ENCODE measurements around the gene CD55.

Gene CD55

DNA sequence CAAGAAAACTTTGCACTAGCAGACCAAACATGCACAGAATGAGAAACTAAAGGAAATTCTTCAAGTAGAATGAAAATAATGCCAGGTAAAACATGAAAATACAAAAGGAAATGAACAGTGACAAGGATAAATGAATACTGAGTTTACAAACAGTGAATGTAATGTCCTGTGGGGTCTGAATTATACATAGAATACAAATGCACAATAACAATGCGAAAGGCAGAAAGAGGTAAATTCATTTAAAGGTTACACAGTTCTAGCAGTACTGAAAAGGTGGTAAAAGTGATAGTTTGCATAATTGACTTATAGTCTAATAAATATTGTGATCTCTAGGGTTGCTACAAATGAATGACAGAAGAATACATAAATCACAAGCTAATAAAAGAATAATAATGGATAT is 12.9 kb downstream of the CD55 start:
- Histone ChIP-seq H3K27me3 (ENCODE audit: control insufficient read depth, insufficient read depth, low read length) (no peaks in the 10 kb centered on the region), H3K36me3 (ENCODE audit: control insufficient read depth, insufficient read depth, low read length) (no peaks in the 10 kb centered on the region), H3K4me2 (ENCODE audit: low read length) (no peak overlapping the region), H3K79me2 (no peaks in the 10 kb centered on the region), H3K4me3 (ENCODE audit: low read depth, low read length) (no peak overlapping the region), H3K9me3 (ENCODE audit: control insufficient read depth, low read length) (no peaks in the 10 kb centered on the region), H3K27ac (no peak overlapping the region), H2AFZ (no peak overlapping the region), H3K4me1 (no peaks in the 10 kb centered on the region), H3K9ac (no peak overlapping the region)
- TF ChIP-seq, protein P1, sequence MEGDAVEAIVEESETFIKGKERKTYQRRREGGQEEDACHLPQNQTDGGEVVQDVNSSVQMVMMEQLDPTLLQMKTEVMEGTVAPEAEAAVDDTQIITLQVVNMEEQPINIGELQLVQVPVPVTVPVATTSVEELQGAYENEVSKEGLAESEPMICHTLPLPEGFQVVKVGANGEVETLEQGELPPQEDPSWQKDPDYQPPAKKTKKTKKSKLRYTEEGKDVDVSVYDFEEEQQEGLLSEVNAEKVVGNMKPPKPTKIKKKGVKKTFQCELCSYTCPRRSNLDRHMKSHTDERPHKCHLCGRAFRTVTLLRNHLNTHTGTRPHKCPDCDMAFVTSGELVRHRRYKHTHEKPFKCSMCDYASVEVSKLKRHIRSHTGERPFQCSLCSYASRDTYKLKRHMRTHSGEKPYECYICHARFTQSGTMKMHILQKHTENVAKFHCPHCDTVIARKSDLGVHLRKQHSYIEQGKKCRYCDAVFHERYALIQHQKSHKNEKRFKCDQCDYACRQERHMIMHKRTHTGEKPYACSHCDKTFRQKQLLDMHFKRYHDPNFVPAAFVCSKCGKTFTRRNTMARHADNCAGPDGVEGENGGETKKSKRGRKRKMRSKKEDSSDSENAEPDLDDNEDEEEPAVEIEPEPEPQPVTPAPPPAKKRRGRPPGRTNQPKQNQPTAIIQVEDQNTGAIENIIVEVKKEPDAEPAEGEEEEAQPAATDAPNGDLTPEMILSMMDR (IDR thresholded peaks at IDR 0.05) = no peak

- H3K4me1 ChIP-seq = no peaks in the 10 kb centered on the region
- H3K9ac ChIP-seq = no peak overlapping the region
- no peak overlapping the region for H3K4me2 ChIP-seq (ENCODE audit: low read length)
- H3K36me3 ChIP-seq (ENCODE audit: control insufficient read depth, insufficient read depth, low read length) = no peaks in the 10 kb centered on the region
- no peak overlapping the region for H2AFZ ChIP-seq
- no peaks in the 10 kb centered on the region for H3K9me3 ChIP-seq (ENCODE audit: control insufficient read depth, low read length)
- H3K4me3 ChIP-seq (ENCODE audit: low read depth, low read length) = no peak overlapping the region
- H3K79me2 ChIP-seq = no peaks in the 10 kb centered on the region
- H3K27me3 ChIP-seq (ENCODE audit: control insufficient read depth, insufficient read depth, low read length) = no peaks in the 10 kb centered on the region
- H3K27ac ChIP-seq = no peak overlapping the region
- TF ChIP-seq, protein P1 (IDR thresholded peaks at IDR 0.05) = no peak
Measured at GRCh38 chr1:207335138-207335537, 13.7 kb downstream of the CD55 start.

DNA sequence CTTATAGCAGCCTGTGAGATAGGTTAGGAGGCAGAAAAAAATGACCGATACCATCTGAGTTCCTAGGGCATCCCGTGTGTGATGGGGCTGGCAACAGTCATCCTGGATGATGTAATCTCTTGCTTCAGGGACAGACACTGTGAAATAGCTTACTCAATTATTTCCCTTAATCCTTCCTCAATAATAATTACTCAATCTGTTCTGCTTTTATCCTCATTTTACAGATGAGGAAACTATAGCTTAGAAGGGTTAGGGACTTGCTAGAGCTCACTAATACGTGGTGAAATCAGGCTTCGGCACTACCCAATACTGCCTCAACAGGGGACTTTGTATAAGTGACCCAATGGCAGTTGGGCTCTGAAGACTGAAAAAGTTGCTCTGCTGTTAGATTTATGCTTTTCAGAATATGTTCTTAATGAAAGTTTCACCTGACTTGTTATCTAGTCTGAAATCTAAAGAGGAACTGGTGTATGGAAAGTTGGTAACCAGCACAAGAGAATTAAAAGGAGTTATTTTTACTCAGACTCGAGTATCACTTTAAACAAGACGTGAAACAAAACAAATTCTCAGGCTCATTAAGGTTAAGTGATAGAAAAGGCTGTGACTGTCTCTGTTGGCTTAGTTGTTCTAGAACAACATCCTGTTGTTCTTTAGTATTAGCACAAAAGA is 14.4 kb downstream of the CD55 start:
- H3K4me1 ChIP-seq = no peaks in the 10 kb centered on the region
- H3K9ac ChIP-seq = no peak overlapping the region
- TF ChIP-seq, protein P1 (IDR thresholded peaks at IDR 0.05) = no peak
- H2AFZ ChIP-seq = no peak overlapping the region
- H3K27me3 ChIP-seq (ENCODE audit: control insufficient read depth, insufficient read depth, low read length) = no peaks in the 10 kb centered on the region
- H3K36me3 ChIP-seq (ENCODE audit: control insufficient read depth, insufficient read depth, low read length) = no peaks in the 10 kb centered on the region
- no peak overlapping the region for H3K27ac ChIP-seq
- no peaks in the 10 kb centered on the region for H3K79me2 ChIP-seq
- H3K9me3 ChIP-seq (ENCODE audit: control insufficient read depth, low read length) = no peaks in the 10 kb centered on the region
- no peak overlapping the region for H3K4me3 ChIP-seq (ENCODE audit: low read depth, low read length)
- no peak overlapping the region for H3K4me2 ChIP-seq (ENCODE audit: low read length)

- Histone ChIP-seq H3K36me3 (ENCODE audit: control insufficient read depth, insufficient read depth, low read length) (no peaks in the 10 kb centered on the region), H3K9ac (no peak overlapping the region), H3K4me2 (ENCODE audit: low read length) (no peak overlapping the region), H3K27ac (no peak overlapping the region), H3K79me2 (no peaks in the 10 kb centered on the region), H2AFZ (no peak overlapping the region), H3K27me3 (ENCODE audit: control insufficient read depth, insufficient read depth, low read length) (no peaks in the 10 kb centered on the region), H3K4me1 (no peaks in the 10 kb centered on the region), H3K4me3 (ENCODE audit: low read depth, low read length) (no peak overlapping the region), H3K9me3 (ENCODE audit: control insufficient read depth, low read length) (no peaks in the 10 kb centered on the region)
- TF ChIP-seq, protein P1 (IDR thresholded peaks at IDR 0.05) = no peak
Measured at GRCh38 chr1:207336559-207337467, 15.3 kb downstream of the CD55 start.

Measured in parathyroid adenoma (tissue), 2 donors.